WTC11 (cell line): Measurements from ENCODE around the gene TLNRD1.

Source experiments
- CTCF ChIP-seq: fragments of 200-600 bp; IDR thresholded peaks from 2 replicates; pipeline ENCODE4 v1.8.0; 2022; ENCODE audit warnings: antibody characterized with exemption
- E2F5 ChIP-seq: sonication (generic); formaldehyde crosslinking; IDR thresholded peaks from 2 replicates; pipeline ENCODE4 v1.8.1; 2022; ENCODE audit warnings: mild to moderate bottlenecking, moderate library complexity, missing genetic modification reagents
- ELF4 ChIP-seq: sonication (generic); formaldehyde crosslinking; IDR thresholded peaks from 2 replicates; pipeline ENCODE4 v1.8.1; 2022; ENCODE audit warnings: low read depth, mild to moderate bottlenecking, moderate library complexity, missing genetic modification reagents
- GRHL2 ChIP-seq: fragments of 250-450 bp; sonication (Bioruptor Pico); IDR thresholded peaks from 2 replicates; pipeline ENCODE4 v1.8.0; 2022; ENCODE audit warnings: mild to moderate bottlenecking, moderate library complexity; ENCODE audit not compliant: insufficient replicate concordance, severe bottlenecking
- IRF2 ChIP-seq: sonication (generic); formaldehyde crosslinking; IDR thresholded peaks from 2 replicates; pipeline ENCODE4 v1.8.0; 2022; ENCODE audit warnings: low read depth, missing genetic modification reagents, borderline replicate concordance
- MAX ChIP-seq: sonication (generic); formaldehyde crosslinking; IDR thresholded peaks from 2 replicates; pipeline ENCODE4 v1.8.0; 2022; ENCODE audit warnings: mild to moderate bottlenecking, missing genetic modification reagents
- NR2C2 ChIP-seq: sonication (generic); formaldehyde crosslinking; IDR thresholded peaks from 2 replicates; pipeline ENCODE4 v1.8.0; 2022; ENCODE audit warnings: mild to moderate bottlenecking, missing genetic modification reagents
- TCF7 ChIP-seq: sonication (generic); formaldehyde crosslinking; IDR thresholded peaks from 2 replicates; pipeline ENCODE4 v1.8.0; 2022; ENCODE audit warnings: mild to moderate bottlenecking, low read depth, missing genetic modification reagents, moderate library complexity

- TF ChIP-seq CTCF (no peak), IRF2 (CRISPR knock-in tag) (no peak), TCF7 (CRISPR knock-in tag) (no peak), ELF4 (no peak), NR2C2 (CRISPR knock-in tag) (no peak), GRHL2 (no peak), E2F5 (CRISPR knock-in tag) (no peak), MAX (CRISPR knock-in tag) (no peak)
These were observed 539 bp upstream of the TLNRD1 start for GRCh38 chr15:81000144-81000623.
